ENCODE data around the gene NEK5.

The NEK5 gene

GRCh38 chr13:52011632-52012511 is 117.0 kb downstream of the NEK5 start, which contains the start of gene ALG11:
ALG11 (plus strand) TSS chr13:52012398; CDS start chr13:52012419, 21 bp downstream.
- DNase-seq (ENCODE audit: low read depth, low spot score): peak; percentile 81

GRCh38 chr13:52010890-52011631 is 117.8 kb downstream of the NEK5 start, which contains the start of gene ATP7B:
ATP7B (minus strand) TSS chr13:52011450; CDS start chr13:52011337, 113 bp downstream.
- no peak for DNase-seq (ENCODE audit: low read depth, low spot score)

- DNase-seq (ENCODE audit: low read depth, low spot score): no peak
These were observed 118.9 kb downstream of the NEK5 start for GRCh38 chr13:52009946-52010345.

GRCh38 chr13:52006523-52007245 is 122.2 kb downstream of the NEK5 start:
- no peak for DNase-seq (ENCODE audit: low read depth, low spot score)

GRCh38 chr13:52005841-52006522 is 122.9 kb downstream of the NEK5 start:
- DNase-seq (ENCODE audit: low read depth, low spot score): no peak

- DNase-seq (ENCODE audit: low read depth, low spot score): no peak
These were observed 124.2 kb downstream of the NEK5 start for GRCh38 chr13:52004511-52005170.

GRCh38 chr13:52003541-52003940 is 125.3 kb downstream of the NEK5 start:
- DNase-seq (ENCODE audit: low read depth, low spot score): no peak

- DNase-seq (ENCODE audit: low read depth, low spot score): no peak
These were observed 126.5 kb downstream of the NEK5 start for GRCh38 chr13:52002361-52002760.

- DNase-seq (ENCODE audit: low read depth, low spot score): no peak
These were observed 127.6 kb downstream of the NEK5 start for GRCh38 chr13:52001120-52001731.

- DNase-seq (ENCODE audit: low read depth, low spot score): no peak
These were observed 129.0 kb downstream of the NEK5 start for GRCh38 chr13:51999921-52000320.

GRCh38 chr13:51999510-51999911 is 129.4 kb downstream of the NEK5 start:
- no peak for DNase-seq (ENCODE audit: low read depth, low spot score)

GRCh38 chr13:51998723-51999509 is 130.0 kb downstream of the NEK5 start:
- DNase-seq (ENCODE audit: low read depth, low spot score): no peak

GRCh38 chr13:51997641-51998330 is 131.1 kb downstream of the NEK5 start:
- DNase-seq (ENCODE audit: low read depth, low spot score): no peak

- DNase-seq (ENCODE audit: low read depth, low spot score): no peak
These were observed 131.7 kb downstream of the NEK5 start for GRCh38 chr13:51997186-51997585.

- no peak for DNase-seq (ENCODE audit: low read depth, low spot score)
These were observed 132.2 kb downstream of the NEK5 start for GRCh38 chr13:51996641-51997040.

GRCh38 chr13:51995677-51996551 is 133.0 kb downstream of the NEK5 start:
- no peak for DNase-seq (ENCODE audit: low read depth, low spot score)

GRCh38 chr13:51993713-51994112 is 135.2 kb downstream of the NEK5 start:
- no peak for DNase-seq (ENCODE audit: low read depth, low spot score)

Data from iPS DF 19.7 (cell line).